Prostate gland (tissue), 2 donors: Measurements from ENCODE around the gene MRPL48. TPM values are rescaled to one million over a fixed set of nuclear protein-coding genes. Genes with fewer than 3 reads are reported as not detected.

Experiments
- DNase-seq: peaks from one replicate; pipeline ENCODE4 v3.0.0-alpha.2; 2019; ENCODE audit warnings: low spot score
- H3K27ac ChIP-seq, 2 donors: fragments of 200-600 bp; sonication (generic); 2 replicates each; pipeline ENCODE4 v1.5.1; 2017 to 2019
- H3K27me3 ChIP-seq: fragments of 200-600 bp; sonication (generic); replicated peaks from 2 replicates; pipeline ENCODE4 v1.5.1; 2019; ENCODE audit not compliant: insufficient read depth
- H3K36me3 ChIP-seq, 2 donors: fragments of 200-600 bp; sonication (generic); 1 replicate in 1 of 2; 2 replicates in 1 of 2; pipeline versions ENCODE4 v1.5.1 to v1.8.1; 2017 to 2019
- H3K4me1 ChIP-seq: fragments of 200-600 bp; sonication (generic); replicated peaks from 2 replicates; pipeline ENCODE4 v1.5.1; 2019
- H3K4me3 ChIP-seq, 2 donors: fragments of 200-600 bp; sonication (generic); 2 replicates each; pipeline ENCODE4 v1.5.1; 2017 to 2019
- H3K9me3 ChIP-seq: fragments of 200-600 bp; sonication (generic); 2 replicates; pipeline ENCODE4 v1.5.1; 2017
- POLR2A ChIP-seq: fragments of 450-650 bp; IDR thresholded peaks from one replicate; pipeline ENCODE4 v1.6.1; 2016; ENCODE audit warnings: antibody characterized with exemption, mild to moderate bottlenecking
- POLR2AphosphoS5 ChIP-seq: sonication (generic); formaldehyde crosslinking; IDR thresholded peaks from one replicate; pipeline ENCODE4 v1.6.1; 2017; ENCODE audit warnings: antibody characterized with exemption
- WGBS: methylation state at CpG from one replicate; pipeline ENCODE4 v1.1.5; 2018; 5-methylcytosine and 5-hydroxymethylcytosine counted together
- intact Hi-C: fragments of 100-400 bp; cut with DNase I; formaldehyde crosslinking; loops from one replicate; pipeline ENCODE4 v1.14.2; 2022
- total RNA-seq, 2 donors: library from RNA; depleted of rRNA; stranded (reverse); fragments of >200 nt; gene quantifications; one replicate each; pipeline ENCODE4 v1.1.0, GENCODE V29; 2016
- TF ChIP-seq, protein P1 (sequence below), 4 experiments: fragments of 200-600 bp in 2 of 4; fragments of 450-650 bp in 2 of 4; sonication (generic) in 2 of 4; IDR thresholded peaks; 1 replicate in 3 of 4; 2 replicates in 1 of 4; pipeline ENCODE4 v1.5.1; 2016 to 2019; ENCODE audit warnings: antibody characterized with exemption in 4 of 4, mild to moderate bottlenecking in 2 of 4, moderate library complexity in 2 of 4

MRPL48 gene
- 10 to 100 TPM; 11.1 to 33.0 TPM for total RNA-seq

- H3K4me3 ChIP-seq: peak within 1 kb of the TSS; percentile 61 to 68
- no peaks in the 10 kb centered on the region for H3K27me3 ChIP-seq
- intact Hi-C loops: loop anchor here (10.0 kb wide), 1 partner anchor 87 kb away; the partner anchor contains the start of genes COA4 and PAAF1
- no peaks in the 10 kb centered on the region for H3K36me3 ChIP-seq
- H3K4me1 ChIP-seq: no peaks in the 10 kb centered on the region
- DNase-seq: peak; percentile 83
- 3% methylated on average over 44 of the region's 44 CpGs for WGBS
- no peaks in the 10 kb centered on the region for H3K9me3 ChIP-seq
- peak within 1 kb of the TSS; percentile 82 to 83 for H3K27ac ChIP-seq
- TF ChIP-seq, protein P1, sequence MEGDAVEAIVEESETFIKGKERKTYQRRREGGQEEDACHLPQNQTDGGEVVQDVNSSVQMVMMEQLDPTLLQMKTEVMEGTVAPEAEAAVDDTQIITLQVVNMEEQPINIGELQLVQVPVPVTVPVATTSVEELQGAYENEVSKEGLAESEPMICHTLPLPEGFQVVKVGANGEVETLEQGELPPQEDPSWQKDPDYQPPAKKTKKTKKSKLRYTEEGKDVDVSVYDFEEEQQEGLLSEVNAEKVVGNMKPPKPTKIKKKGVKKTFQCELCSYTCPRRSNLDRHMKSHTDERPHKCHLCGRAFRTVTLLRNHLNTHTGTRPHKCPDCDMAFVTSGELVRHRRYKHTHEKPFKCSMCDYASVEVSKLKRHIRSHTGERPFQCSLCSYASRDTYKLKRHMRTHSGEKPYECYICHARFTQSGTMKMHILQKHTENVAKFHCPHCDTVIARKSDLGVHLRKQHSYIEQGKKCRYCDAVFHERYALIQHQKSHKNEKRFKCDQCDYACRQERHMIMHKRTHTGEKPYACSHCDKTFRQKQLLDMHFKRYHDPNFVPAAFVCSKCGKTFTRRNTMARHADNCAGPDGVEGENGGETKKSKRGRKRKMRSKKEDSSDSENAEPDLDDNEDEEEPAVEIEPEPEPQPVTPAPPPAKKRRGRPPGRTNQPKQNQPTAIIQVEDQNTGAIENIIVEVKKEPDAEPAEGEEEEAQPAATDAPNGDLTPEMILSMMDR (IDR thresholded peaks at IDR 0.05): peak in 1 of 4 experiments; percentile 20
- TF ChIP-seq POLR2AphosphoS5: peak; percentile 68
- peak; percentile 27 for TF ChIP-seq POLR2A
Measured at GRCh38 chr11:73787643-73788558, at the start of gene MRPL48. TSS of gene MRPL48 (plus strand) at chr11:73787874. CDS start at chr11:73787972, 98 bp downstream.

DNA sequence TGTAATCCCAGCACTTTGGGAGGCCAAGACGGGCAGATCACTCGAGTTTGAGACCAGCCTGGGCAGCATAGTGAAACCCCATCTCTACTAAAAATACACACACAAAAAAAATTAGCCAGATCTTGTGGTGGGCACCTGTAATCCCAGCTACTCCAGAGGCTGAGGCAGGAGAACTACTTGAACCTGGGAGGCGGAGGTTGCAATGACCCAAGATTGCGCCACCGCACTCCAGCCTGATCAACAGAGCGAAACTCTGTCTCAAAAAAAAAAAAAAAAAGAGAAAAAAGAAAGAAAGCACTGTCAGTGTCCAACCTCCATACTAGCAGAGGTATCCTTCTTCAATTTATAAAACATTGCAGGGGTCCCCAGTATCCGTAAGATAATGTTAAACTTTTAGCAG lies 44.6 kb upstream of the MRPL48 start:
- intact Hi-C loops: no loop called here
- 95% methylated on average over 7 of the region's 7 CpGs for WGBS
- TF ChIP-seq, protein P1 (IDR thresholded peaks at IDR 0.05): no peak
- TF ChIP-seq POLR2A (no peak), POLR2AphosphoS5 (no peak)
- H3K4me1 ChIP-seq: no peaks in the 10 kb centered on the region
- H3K27me3 ChIP-seq: no peaks in the 10 kb centered on the region
- H3K4me3 ChIP-seq: no peak overlapping the region
- DNase-seq: no peak
- no peaks in the 10 kb centered on the region for H3K36me3 ChIP-seq
- no peak overlapping the region for H3K27ac ChIP-seq
- no peaks in the 10 kb centered on the region for H3K9me3 ChIP-seq

GRCh38 chr11:73746701-73747100 lies 41.0 kb upstream of the MRPL48 start:
- no peaks in the 10 kb centered on the region for H3K4me1 ChIP-seq
- 94% methylated on average over 13 of the region's 13 CpGs for WGBS
- intact Hi-C loops: no loop called here
- H3K27ac ChIP-seq: no peak overlapping the region
- DNase-seq: no peak
- no peak for TF ChIP-seq POLR2AphosphoS5
- TF ChIP-seq POLR2A: no peak
- TF ChIP-seq, protein P1 (IDR thresholded peaks at IDR 0.05): no peak
- H3K27me3 ChIP-seq: no peaks in the 10 kb centered on the region
- no peaks in the 10 kb centered on the region for H3K9me3 ChIP-seq
- no peak overlapping the region for H3K4me3 ChIP-seq
- H3K36me3 ChIP-seq: no peaks in the 10 kb centered on the region

GRCh38 chr11:73747762-73748161 lies 39.9 kb upstream of the MRPL48 start:
- Histone ChIP-seq H3K27me3 (no peaks in the 10 kb centered on the region), H3K36me3 (no peaks in the 10 kb centered on the region), H3K27ac (no peak overlapping the region), H3K4me1 (no peaks in the 10 kb centered on the region), H3K9me3 (no peaks in the 10 kb centered on the region), H3K4me3 (no peak overlapping the region)
- whole genome bisulfite sequencing: 36% methylated on average over 3 of the region's 3 CpGs
- TF ChIP-seq POLR2AphosphoS5 (no peak), POLR2A (no peak)
- TF ChIP-seq, protein P1 (IDR thresholded peaks at IDR 0.05): no peak
- intact Hi-C loops: no loop called here
- no peak for DNase-seq

GRCh38 chr11:73748300-73748699 lies 39.4 kb upstream of the MRPL48 start:
- TF ChIP-seq POLR2A: no peak
- TF ChIP-seq POLR2AphosphoS5: no peak
- TF ChIP-seq, protein P1 (IDR thresholded peaks at IDR 0.05): no peak
- Histone ChIP-seq H3K4me1 (no peaks in the 10 kb centered on the region), H3K27me3 (no peaks in the 10 kb centered on the region), H3K36me3 (no peaks in the 10 kb centered on the region), H3K4me3 (no peak overlapping the region), H3K9me3 (no peaks in the 10 kb centered on the region), H3K27ac (no peak overlapping the region)
- no peak for DNase-seq
- intact Hi-C loops: no loop called here
- WGBS: 85% methylated on average over 5 of the region's 5 CpGs
